GM12878 (cell line): Measurements from ENCODE around the gene ARID3A. TPM values are rescaled to one million over a fixed set of nuclear protein-coding genes. Genes with fewer than 3 reads are reported as not detected.

Source experiments
- ATAC-seq: fragments of 200-7000 bp; cut with Tn5 transposase; 3 replicates; pipeline ENCODE4 v1.9.1; 2020; ENCODE audit warnings: mild to moderate bottlenecking, moderate library complexity
- BruUV-seq: library from RNA; stranded (reverse); fragments of 400-500 nt; replicated peaks from 2 replicates; lab custom pipeline; 2021; lab: Mats Ljungman, UMichigan
- CTCF ChIA-PET: fragments of 300-600 bp; sonication (Branson Sonifier 250); formaldehyde crosslinking; extraction: SDS; loops from one replicate; lab custom pipeline; 2021; ENCODE audit warnings: inconsistent platforms; lab: Yijun Ruan, JAX
- POLR2A ChIA-PET: fragments of 350-600 bp; formaldehyde crosslinking; extraction: SDS; loops from one replicate; lab custom pipeline; 2021; ENCODE audit warnings: inconsistent platforms; lab: Charles Lee
- RAD21 ChIA-PET: fragments of 300-600 bp; sonication (Branson Sonifier 250); formaldehyde crosslinking; loops from one replicate; lab custom pipeline; 2023; ENCODE audit warnings: antibody characterized with exemption; ENCODE audit not compliant: unreplicated experiment; lab: Charles Lee
- SMC1A ChIA-PET: fragments of 300-600 bp; sonication (Branson Sonifier 250); formaldehyde crosslinking; loops from one replicate; lab custom pipeline; 2023; ENCODE audit not compliant: unreplicated experiment, uncharacterized antibody; lab: Charles Lee
- DNase-seq: peaks from one replicate; pipeline ENCODE4 v3.0.0-alpha.2; 2011; ENCODE audit warnings: low read depth, low spot score
- FAIRE-seq: peaks from 3 replicates; lab custom pipeline; 2011; peaks lifted over from hg19 to GRCh38; lab: Jason Lieb, UNC
- H2AFZ ChIP-seq: 2 replicates; pipeline ENCODE4 v1.6.0; 2011; ENCODE audit warnings: low read depth, low read length, control low read depth; ENCODE audit not compliant: control insufficient read depth
- H3K27ac ChIP-seq: 2 replicates; pipeline ENCODE4 v1.5.1; 2011; ENCODE audit warnings: control low read depth; ENCODE audit not compliant: control insufficient read depth, insufficient read depth
- H3K27me3 ChIP-seq, 2 experiments: replicated peaks in 1 of 2; 2 replicates each; pipeline versions ENCODE4 v1.6.0 to v1.6.1; 2011; ENCODE audit warnings: low read length in 1 of 2; ENCODE audit not compliant: control insufficient read depth in 2 of 2, insufficient read depth in 2 of 2
- H3K36me3 ChIP-seq, 2 experiments: 2 replicates each; pipeline ENCODE4 v1.5.1; 2011; ENCODE audit warnings: low read length in 1 of 2; ENCODE audit not compliant: control insufficient read depth in 2 of 2, insufficient read depth in 2 of 2
- H3K4me1 ChIP-seq: 2 replicates; pipeline ENCODE4 v1.6.1; 2011; ENCODE audit warnings: mild to moderate bottlenecking, low read length, moderate library complexity, mixed read lengths; ENCODE audit not compliant: control insufficient read depth, insufficient read depth
- H3K4me2 ChIP-seq: 2 replicates; pipeline ENCODE4 v1.6.0; 2011; ENCODE audit warnings: control low read depth; ENCODE audit not compliant: control insufficient read depth, insufficient read depth
- H3K4me3 ChIP-seq: fragments of 200-600 bp; sonication (generic); 2 replicates; pipeline ENCODE4 v1.5.1; 2016
- H3K79me2 ChIP-seq: 2 replicates; pipeline ENCODE4 v1.6.0; 2011; ENCODE audit warnings: low read length; ENCODE audit not compliant: control insufficient read depth, insufficient read depth
- H3K9ac ChIP-seq: 2 replicates; pipeline ENCODE4 v1.8.0; 2011; ENCODE audit warnings: low read length, control low read depth, mixed read lengths; ENCODE audit not compliant: control insufficient read depth, insufficient read depth
- H3K9me3 ChIP-seq: replicated peaks from 3 replicates; pipeline ENCODE4 v1.5.1; 2011; ENCODE audit warnings: mild to moderate bottlenecking, low read length; ENCODE audit not compliant: control insufficient read depth, insufficient read depth
- H4K20me1 ChIP-seq: 2 replicates; pipeline ENCODE4 v1.6.0; 2011; ENCODE audit not compliant: control insufficient read depth, insufficient read depth
- E2F4 ChIP-seq: IDR thresholded peaks from 2 replicates; pipeline ENCODE4 v1.6.1; 2012; ENCODE audit warnings: low read depth, low read length, improper control_type of control experiment
- EED ChIP-seq: sonication (generic); IDR thresholded peaks from 2 replicates; pipeline ENCODE4 v1.6.1; 2016; ENCODE audit warnings: antibody characterized with exemption, low read depth
- EGR1 ChIP-seq, 2 experiments: IDR thresholded peaks; 1 replicate in 1 of 2; 2 replicates in 1 of 2; pipeline ENCODE4 v1.6.1; 2011 to 2012; ENCODE audit warnings: low read depth in 2 of 2, low read length in 2 of 2, borderline replicate concordance in 1 of 2, mild to moderate bottlenecking in 1 of 2, moderate library complexity in 1 of 2
- MTA2 ChIP-seq: fragments of 450-650 bp; IDR thresholded peaks from 2 replicates; pipeline ENCODE4 v1.6.1; 2016; ENCODE audit warnings: low read depth, mild to moderate bottlenecking, moderate library complexity
- MYB ChIP-seq: fragments of 150-350 bp; IDR thresholded peaks from 2 replicates; pipeline ENCODE4 v1.6.1; 2014; ENCODE audit warnings: mild to moderate bottlenecking, low read depth, low read length, borderline replicate concordance
- MYC ChIP-seq: IDR thresholded peaks from 2 replicates; pipeline ENCODE4 v1.6.1; 2011; ENCODE audit warnings: mild to moderate bottlenecking, low read length, moderate library complexity, inconsistent platforms; ENCODE audit not compliant: insufficient read depth, insufficient replicate concordance, insufficient read length, severe bottlenecking
- NR2C2 ChIP-seq: IDR thresholded peaks from 2 replicates; pipeline ENCODE4 v1.6.1; 2011; ENCODE audit warnings: borderline replicate concordance, low read depth; ENCODE audit not compliant: control insufficient read depth, insufficient read length
- PAX8 ChIP-seq: fragments of 450-650 bp; IDR thresholded peaks from 2 replicates; pipeline ENCODE4 v1.6.1; 2017; ENCODE audit warnings: mild to moderate bottlenecking, moderate library complexity
- POLR2A ChIP-seq: IDR thresholded peaks from 2 replicates; pipeline ENCODE4 v1.6.1; 2011; ENCODE audit warnings: low read depth, mild to moderate bottlenecking, low read length
- TCF7 ChIP-seq: IDR thresholded peaks from 2 replicates; pipeline ENCODE4 v1.6.1; 2014; ENCODE audit warnings: antibody characterized with exemption, borderline replicate concordance
- ZBTB40 ChIP-seq: fragments of 450-650 bp; IDR thresholded peaks from 2 replicates; pipeline ENCODE4 v1.6.1; 2016; ENCODE audit warnings: mild to moderate bottlenecking, moderate library complexity, borderline replicate concordance
- WGBS: methylation state at CpG from one replicate; pipeline ENCODE4 v1.1.6; 2016; ENCODE audit warnings: low lambda C conversion rate; ENCODE audit not compliant: insufficient replicate concordance, insufficient coverage; ENCODE audit errors: missing lambda C conversion rate; 5-methylcytosine and 5-hydroxymethylcytosine counted together
- in situ Hi-C: fragments of 300-500 bp; cut with MboI; formaldehyde crosslinking; loops from 9 replicates; pipeline ENCODE4 v1.14.3; 2018; ENCODE audit warnings: mixed read lengths
- intact Hi-C: fragments of 100-400 bp; cut with micrococcal nuclease; formaldehyde crosslinking; loops from one replicate; pipeline ENCODE4 v1.14.2; 2022; ENCODE audit not compliant: unreplicated experiment
- polyA plus RNA-seq, 11 experiments: library from polyadenylated mRNA; depleted of rRNA in 4 of 11; unstranded in 6 of 11; stranded (reverse) in 5 of 11; fragments of >200 nt; fragmentation: Nextera tagmentation in 4 of 11; fragmentation: Illumina TruSeq in 1 of 11; extraction: Ambion mirVana in 4 of 11; extraction: Trizol in 1 of 11; gene quantifications; 1 replicate in 1 of 11; 2 replicates in 10 of 11; pipeline versions ENCODE4 v1.2.1 to v1.2.3, GENCODE V29; 2011 to 2016; ENCODE audit warnings: inconsistent platforms in 2 of 11, missing spikeins in 2 of 11, low read depth in 1 of 11
- total RNA-seq, 4 experiments: library from RNA; depleted of rRNA in 3 of 4; stranded (reverse); fragments of >200 nt in 3 of 4; fragmentation: Illumina TruSeq in 1 of 4; extraction: Trizol in 1 of 4; gene quantifications; 2 replicates each; pipeline versions ENCODE4 v1.2.1 to v1.2.3, GENCODE V29; 2013 to 2021

The ARID3A gene
- total and polyA plus RNA-seq, 10 of the 15 experiments (the other 5 are each of a cell fraction or from before 2014, with no cell fraction given) = 0.76 to 70.0 (median 16.7) TPM

GRCh38 chr19:941292-942132, 15.7 kb downstream of the ARID3A start:
- H2AFZ ChIP-seq = no peak overlapping the region
- no peak for FAIRE-seq
- ChIA-PET RAD21 (no interaction called here), CTCF (no interaction called here), SMC1A (no interaction called here), POLR2A (no interaction called here)
- TF ChIP-seq NR2C2 (no peak), POLR2A (peak; percentile 51; the same call in 1 of the 2 replicates)
- no peak overlapping the region for H3K9ac ChIP-seq
- H3K36me3 ChIP-seq = peaks cover 24 to 30% of the 10 kb centered on the region in 2 experiments
- in situ Hi-C loops = no loop called here
- intact Hi-C loops = no loop called here
- no TSS peak for BruUV-seq
- WGBS = 85% methylated on average over 45 of the region's 45 CpGs
- peaks cover 60% of the 10 kb centered on the region for H3K79me2 ChIP-seq
- no peaks in the 10 kb centered on the region; the same call in 1 of the 2 replicates for H4K20me1 ChIP-seq
- H3K27me3 ChIP-seq = no peaks in the 10 kb centered on the region
- H3K27ac ChIP-seq = no peak overlapping the region
- peaks cover 4% of the 10 kb centered on the region for H3K9me3 ChIP-seq
- ATAC-seq = no peak
- peaks cover 7% of the 10 kb centered on the region for H3K4me1 ChIP-seq
- H3K4me2 ChIP-seq = peak overlapping the region; percentile 79
- DNase-seq = no peak
- H3K4me3 ChIP-seq = peak overlapping the region; percentile 37; the same call in 1 of the 2 replicates

GRCh38 chr19:942133-942645, 16.4 kb downstream of the ARID3A start:
- H3K9ac ChIP-seq = no peak overlapping the region
- intact Hi-C loops = no loop called here
- ChIA-PET POLR2A (no interaction called here), CTCF (no interaction called here), RAD21 (no interaction called here), SMC1A (no interaction called here)
- H3K79me2 ChIP-seq = peaks cover 65% of the 10 kb centered on the region
- no peak overlapping the region for H3K4me2 ChIP-seq
- 95% methylated on average over 20 of the region's 32 CpGs for WGBS
- peaks cover 8% of the 10 kb centered on the region for H3K4me1 ChIP-seq
- in situ Hi-C loops = no loop called here
- H2AFZ ChIP-seq = no peak overlapping the region
- no TSS peak for BruUV-seq
- no peak for FAIRE-seq
- ATAC-seq = no peak
- H3K4me3 ChIP-seq = no peak overlapping the region
- peaks cover 3% of the 10 kb centered on the region for H3K9me3 ChIP-seq
- peaks cover 21 to 29% of the 10 kb centered on the region in 2 experiments for H3K36me3 ChIP-seq
- no peaks in the 10 kb centered on the region; the same call in 1 of the 2 replicates for H4K20me1 ChIP-seq
- DNase-seq = no peak
- no peaks in the 10 kb centered on the region for H3K27me3 ChIP-seq
- no peak overlapping the region for H3K27ac ChIP-seq
- no peak for TF ChIP-seq EED
- no peak for TF ChIP-seq MYC
- TF ChIP-seq MYB = no peak
- no peak for TF ChIP-seq PAX8
- no peak for TF ChIP-seq MTA2
- TF ChIP-seq E2F4 = no peak
- no peak for TF ChIP-seq TCF7
- TF ChIP-seq EGR1 (IDR thresholded peaks at IDR 0.05; ENCODE audit: borderline replicate concordance in 1 of 2, low read depth in 2 of 2, low read length in 2 of 2) = no peak
- TF ChIP-seq ZBTB40 = no peak
